Spinal cord (tissue), 10 donors: ENCODE data around the gene TRPM2. TPM values are rescaled to one million over a fixed set of nuclear protein-coding genes. Genes with fewer than 3 reads are reported as not detected.

ENCODE experiments used
- DNase-seq, 6 donors: peaks; one replicate each; pipeline versions ENCODE4 v3.0.0 to v3.0.0-alpha.2; 2013 to 2015; ENCODE audit warnings: low spot score in 6 of 6, low read depth in 4 of 6
- H3K27ac ChIP-seq: one replicate; pipeline ENCODE4 v1.5.1; 2013; ENCODE audit warnings: low read depth, low read length, control low read depth
- H3K27me3 ChIP-seq: one replicate; pipeline ENCODE4 v1.6.1; 2013; ENCODE audit warnings: low read length; ENCODE audit not compliant: control insufficient read depth, insufficient read depth
- H3K36me3 ChIP-seq: one replicate; pipeline ENCODE4 v1.6.1; 2013; ENCODE audit warnings: low read length; ENCODE audit not compliant: control insufficient read depth, insufficient read depth
- H3K4me1 ChIP-seq: one replicate; pipeline ENCODE4 v1.6.1; 2013; ENCODE audit warnings: low read length; ENCODE audit not compliant: control insufficient read depth, insufficient read depth
- H3K4me3 ChIP-seq: one replicate; pipeline ENCODE4 v1.5.1; 2013; ENCODE audit warnings: low read depth, low read length, control low read depth
- H3K9me3 ChIP-seq: one replicate; pipeline ENCODE4 v1.6.1; 2013; ENCODE audit warnings: low read length; ENCODE audit not compliant: control insufficient read depth, insufficient read depth
- WGBS: methylation state at CpG from one replicate; pipeline ENCODE4 v1.1.5; 2013; ENCODE audit warnings: missing lambda C conversion rate; ENCODE audit not compliant: insufficient coverage; 5-methylcytosine and 5-hydroxymethylcytosine counted together
- polyA plus RNA-seq, 2 donors: library from polyadenylated mRNA; unstranded; fragments of 120-200 nt; gene quantifications; one replicate each; pipeline ENCODE4 v1.2.1, GENCODE V29; 2013; ENCODE audit not compliant: insufficient read length in 2 of 2
- total RNA-seq, 2 donors: library from RNA; depleted of rRNA in 1 of 2; stranded (reverse); fragments of 120-200 nt in 1 of 2; fragments of >200 nt in 1 of 2; gene quantifications; one replicate each; pipeline versions ENCODE4 v1.2.3 to v1.2.4, GENCODE V29; 2013 to 2014
- donor health status: healthy.

The TRPM2 gene
- total and polyA plus RNA-seq, 4 donors: 4.0 to 21.4 (median 14.5) TPM

DNA sequence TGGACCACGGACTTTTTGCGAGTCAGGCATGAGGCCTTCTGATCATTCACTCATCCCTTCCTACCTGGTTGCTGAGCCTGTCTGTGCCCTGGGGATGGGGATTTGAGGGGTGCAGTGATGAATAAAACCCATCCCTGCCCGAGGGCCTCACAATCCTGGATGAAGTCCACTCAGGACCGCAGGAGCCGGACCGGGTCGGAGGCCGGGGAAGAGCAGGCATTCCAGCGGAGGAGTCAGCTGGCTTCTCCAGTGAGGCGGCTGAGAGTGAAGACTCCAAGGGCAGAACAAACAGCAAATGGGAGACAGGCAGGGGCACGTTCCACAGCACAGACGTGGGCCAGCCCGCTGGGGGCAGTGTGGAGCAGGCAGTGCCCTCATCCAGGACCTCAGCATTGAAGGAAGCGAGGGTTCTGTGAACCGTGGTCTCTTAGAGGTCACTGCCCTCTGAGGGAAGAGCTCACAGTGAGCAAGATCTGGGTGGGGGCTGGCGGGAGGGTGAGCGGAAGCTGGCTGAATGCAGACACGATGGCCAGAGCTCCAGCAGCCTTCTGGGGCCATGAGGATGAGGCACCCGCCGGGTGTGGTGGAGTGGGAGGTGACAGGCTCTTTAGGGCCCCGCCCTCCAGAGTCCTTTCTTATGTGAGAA, 91.0 kb downstream of the TRPM2 start:
- 70% methylated on average over 18 of the region's 21 CpGs for WGBS
- DNase-seq: no peak
- Histone ChIP-seq H3K36me3 (peaks cover 29% of the 10 kb centered on the region), H3K4me3 (no peak overlapping the region), H3K4me1 (no peaks in the 10 kb centered on the region), H3K27me3 (no peaks in the 10 kb centered on the region), H3K9me3 (no peaks in the 10 kb centered on the region), H3K27ac (no peak overlapping the region)

DNA sequence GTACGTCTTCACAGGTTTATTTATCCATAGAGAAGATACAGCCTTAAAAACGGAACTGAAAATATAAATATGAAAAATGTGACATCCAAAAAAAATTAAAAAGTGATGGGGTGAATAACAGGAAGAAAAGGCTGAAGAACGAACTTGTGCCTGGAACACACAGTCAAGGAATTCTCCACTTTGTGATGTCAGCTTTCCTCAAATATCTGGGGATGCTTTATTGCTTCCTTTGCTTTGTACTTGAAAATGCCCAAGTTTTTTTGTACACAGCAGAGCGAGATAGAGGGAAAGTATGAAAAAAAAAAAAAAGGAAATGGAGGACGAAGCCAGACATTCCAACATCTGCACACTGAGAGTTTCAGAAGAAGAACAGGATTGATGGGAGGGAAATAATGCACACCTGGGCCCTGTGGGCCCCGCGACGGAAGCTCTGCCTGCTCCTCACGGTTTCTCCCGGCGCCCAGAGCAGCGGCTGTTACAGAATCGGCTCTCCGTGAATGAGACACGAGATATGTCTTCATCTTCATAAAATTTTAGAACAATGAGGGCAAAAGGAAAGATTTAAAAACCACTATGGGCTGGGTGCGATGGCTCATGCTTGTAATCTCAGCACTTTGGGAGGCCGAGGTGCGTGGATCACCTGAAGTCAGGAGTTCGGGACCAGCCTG, 91.9 kb downstream of the TRPM2 start:
- DNase-seq: peak in 1 of 6 donors; percentile 4
- no peaks in the 10 kb centered on the region for H3K4me1 ChIP-seq
- WGBS: 87% methylated on average over 9 of the region's 19 CpGs
- peaks cover 29% of the 10 kb centered on the region for H3K36me3 ChIP-seq
- no peaks in the 10 kb centered on the region for H3K27me3 ChIP-seq
- no peak overlapping the region for H3K27ac ChIP-seq
- no peak overlapping the region for H3K4me3 ChIP-seq
- no peaks in the 10 kb centered on the region for H3K9me3 ChIP-seq

GRCh38 chr21:44448651-44449131, 95.3 kb downstream of the TRPM2 start:
- H3K27ac ChIP-seq: no peak overlapping the region
- H3K4me1 ChIP-seq: no peaks in the 10 kb centered on the region
- H3K9me3 ChIP-seq: no peaks in the 10 kb centered on the region
- no peak overlapping the region for H3K4me3 ChIP-seq
- 66% methylated on average over 12 of the region's 13 CpGs for WGBS
- peaks cover 3% of the 10 kb centered on the region for H3K36me3 ChIP-seq
- H3K27me3 ChIP-seq: no peaks in the 10 kb centered on the region
- DNase-seq: no peak

- Histone ChIP-seq H3K27me3 (no peaks in the 10 kb centered on the region), H3K9me3 (peaks cover 8% of the 10 kb centered on the region), H3K27ac (no peak overlapping the region), H3K4me3 (no peak overlapping the region), H3K36me3 (no peaks in the 10 kb centered on the region), H3K4me1 (peaks cover under 1% of the 10 kb centered on the region)
- DNase-seq: no peak
- WGBS: 72% methylated on average over 25 of the region's 28 CpGs
These were observed 96.3 kb downstream of the TRPM2 start for GRCh38 chr21:44449473-44450363.

- Histone ChIP-seq H3K36me3 (no peaks in the 10 kb centered on the region), H3K27ac (no peak overlapping the region), H3K9me3 (peaks cover 9% of the 10 kb centered on the region), H3K4me3 (no peak overlapping the region), H3K4me1 (peaks cover 4% of the 10 kb centered on the region), H3K27me3 (no peaks in the 10 kb centered on the region)
- no peak for DNase-seq
- 81% methylated on average over 14 of the region's 14 CpGs for WGBS
These were observed 97.0 kb downstream of the TRPM2 start for GRCh38 chr21:44450402-44450801.

DNA sequence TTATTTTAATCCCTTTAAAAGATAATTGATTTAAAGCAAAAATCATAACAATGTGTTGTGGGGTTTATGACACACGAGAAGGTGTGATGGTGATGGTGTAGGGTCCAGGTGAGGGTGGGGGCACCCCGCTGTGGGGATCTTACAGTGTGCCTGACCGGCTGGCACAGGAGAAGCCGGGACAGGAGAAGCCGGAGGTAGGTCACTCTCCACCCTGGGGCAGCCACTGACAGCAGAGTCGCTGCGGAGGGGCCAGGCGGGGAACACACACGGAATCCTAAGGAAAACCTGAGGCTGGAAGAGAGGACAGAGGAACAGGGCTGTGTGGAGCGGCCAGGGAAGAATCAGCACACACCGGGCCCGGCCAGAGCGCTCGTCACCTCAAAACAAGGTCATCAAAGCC, 97.6 kb downstream of the TRPM2 start:
- Histone ChIP-seq H3K4me3 (no peak overlapping the region), H3K27ac (no peak overlapping the region), H3K9me3 (peaks cover 9% of the 10 kb centered on the region), H3K27me3 (no peaks in the 10 kb centered on the region), H3K36me3 (no peaks in the 10 kb centered on the region), H3K4me1 (peaks cover 7% of the 10 kb centered on the region)
- WGBS: 83% methylated on average over 14 of the region's 14 CpGs
- no peak for DNase-seq

- DNase-seq: no peak
- H3K4me3 ChIP-seq: no peak overlapping the region
- H3K4me1 ChIP-seq: peaks cover 15% of the 10 kb centered on the region
- H3K36me3 ChIP-seq: peaks cover 15% of the 10 kb centered on the region
- no peak overlapping the region for H3K27ac ChIP-seq
- H3K9me3 ChIP-seq: peaks cover 9% of the 10 kb centered on the region
- H3K27me3 ChIP-seq: no peaks in the 10 kb centered on the region
- no CpG with 5 or more reads among the region's 3 CpGs for WGBS
These were observed 99.7 kb downstream of the TRPM2 start for GRCh38 chr21:44453120-44453519.

GRCh38 chr21:44454058-44454457, 100.6 kb downstream of the TRPM2 start:
- Histone ChIP-seq H3K27ac (no peak overlapping the region), H3K4me3 (no peak overlapping the region), H3K9me3 (peaks cover 9% of the 10 kb centered on the region), H3K27me3 (no peaks in the 10 kb centered on the region), H3K4me1 (peaks cover 15% of the 10 kb centered on the region), H3K36me3 (peaks cover 21% of the 10 kb centered on the region)
- WGBS: 100% methylated on average over 2 of the region's 5 CpGs
- DNase-seq: no peak

GRCh38 chr21:44454747-44455523, 101.5 kb downstream of the TRPM2 start, which contains the start of gene LRRC3:
Gene LRRC3 (plus strand): TSS chr21:44455510. CDS start chr21:44456645, 1,135 bp downstream.
- 4% methylated on average over 23 of the region's 45 CpGs for WGBS
- H3K36me3 ChIP-seq: peaks cover 29% of the 10 kb centered on the region
- DNase-seq: peak in 5 of 6 donors; percentile 65 to 98 (median 81)
- peaks cover 15% of the 10 kb centered on the region for H3K4me1 ChIP-seq
- peaks cover 9% of the 10 kb centered on the region for H3K9me3 ChIP-seq
- H3K4me3 ChIP-seq: peak within 1 kb of the TSS; percentile 52
- H3K27me3 ChIP-seq: no peaks in the 10 kb centered on the region
- no peak within 1 kb of the TSS for H3K27ac ChIP-seq
